A549 (cell line): ENCODE measurements around the gene RABGAP1. TPM values are rescaled to one million over a fixed set of nuclear protein-coding genes. Genes with fewer than 3 reads are reported as not detected.

Source experiments
- ATAC-seq, 2 experiments: fragments of 200-7000 bp in 1 of 2; fragments of >200 bp in 1 of 2; cut with Nextera tagmentation in 1 of 2; cut with Tn5 transposase in 1 of 2; 3 replicates each; pipeline versions ENCODE4 v1.8.0 to v1.9.1; 2018 to 2020; ENCODE audit warnings: mild to moderate bottlenecking in 1 of 2, moderate library complexity in 1 of 2
- CTCF ChIA-PET: fragments of 300-600 bp; sonication (Branson Sonifier 250); formaldehyde crosslinking; extraction: SDS; loops from one replicate; lab custom pipeline; 2021; ENCODE audit warnings: antibody characterized with exemption, inconsistent platforms; lab: Yijun Ruan, JAX
- POLR2A ChIA-PET: fragments of 350-600 bp; formaldehyde crosslinking; extraction: SDS; loops from one replicate; lab custom pipeline; 2021; ENCODE audit warnings: antibody characterized with exemption, inconsistent platforms; lab: Yijun Ruan, JAX
- DNase-seq, 2 experiments: peaks; one replicate each; pipeline versions ENCODE4 v3.0.0 to v3.0.0-alpha.2; 2011 to 2016; ENCODE audit warnings: low read depth in 1 of 2, low spot score in 1 of 2
- FAIRE-seq: peaks from 2 replicates; lab custom pipeline; 2011; peaks lifted over from hg19 to GRCh38; lab: Jason Lieb, UNC
- H3K27ac ChIP-seq, 2 experiments: fragments of >200 bp; sonication (Bioruptor Twin); formaldehyde crosslinking; 3 replicates each; pipeline ENCODE4 v1.5.1; 2016 to 2017
- H3K4me1 ChIP-seq: fragments of >200 bp; sonication (Bioruptor Twin); formaldehyde crosslinking; 3 replicates; pipeline ENCODE4 v1.6.1; 2016
- H3K4me2 ChIP-seq: fragments of >200 bp; sonication (Bioruptor Twin); formaldehyde crosslinking; 3 replicates; pipeline ENCODE4 v1.6.1; 2016
- H3K4me3 ChIP-seq: fragments of >200 bp; sonication (Bioruptor Twin); formaldehyde crosslinking; 3 replicates; pipeline ENCODE4 v1.5.1; 2016
- H3K9me3 ChIP-seq: fragments of >200 bp; sonication (Bioruptor Twin); formaldehyde crosslinking; 3 replicates; pipeline ENCODE4 v1.6.1; 2016
- BHLHE40 ChIP-seq: IDR thresholded peaks from 2 replicates; pipeline ENCODE4 v1.6.1; 2012; ENCODE audit warnings: low read depth, low read length, inconsistent platforms
- CBX2 ChIP-seq: fragments of 200-600 bp; sonication (generic); IDR thresholded peaks from 2 replicates; pipeline ENCODE4 v1.6.1; 2016; ENCODE audit warnings: low read depth, mild to moderate bottlenecking, borderline replicate concordance
- CBX8 ChIP-seq: fragments of 200-600 bp; sonication (generic); IDR thresholded peaks from 2 replicates; pipeline ENCODE4 v1.6.1; 2016
- CEBPB ChIP-seq, 2 experiments: fragments of >200 bp in 1 of 2; sonication (Bioruptor Twin) in 1 of 2; formaldehyde crosslinking in 1 of 2; IDR thresholded peaks; 2 replicates each; pipeline ENCODE4 v1.6.1; 2012 to 2016
- CHD2 ChIP-seq: fragments of 150-350 bp; IDR thresholded peaks from 2 replicates; pipeline ENCODE4 v1.6.1; 2014; ENCODE audit warnings: low read length; ENCODE audit not compliant: partially characterized antibody
- CHD4 ChIP-seq: fragments of 200-600 bp; sonication (generic); IDR thresholded peaks from 2 replicates; pipeline ENCODE4 v1.6.1; 2016; ENCODE audit warnings: antibody characterized with exemption, mild to moderate bottlenecking, borderline replicate concordance
- EP300 ChIP-seq, 2 experiments: fragments of >200 bp; sonication (Bioruptor Twin); formaldehyde crosslinking; IDR thresholded peaks; 2 replicates in 1 of 2; 3 replicates in 1 of 2; pipeline ENCODE4 v1.6.1; 2016 to 2017
- FOSB ChIP-seq: fragments of 250-450 bp; sonication (Bioruptor Pico); IDR thresholded peaks from 2 replicates; pipeline ENCODE4 v1.5.0; 2020; ENCODE audit warnings: mild to moderate bottlenecking, moderate library complexity
- FOXS1 ChIP-seq: fragments of 250-450 bp; sonication (Bioruptor Pico); IDR thresholded peaks from 2 replicates; pipeline ENCODE4 v1.5.0; 2020; ENCODE audit warnings: mild to moderate bottlenecking, moderate library complexity
- HOXB5 ChIP-seq: fragments of 250-450 bp; sonication (Bioruptor Pico); IDR thresholded peaks from 2 replicates; pipeline ENCODE4 v1.5.0; 2020; ENCODE audit warnings: mild to moderate bottlenecking, moderate library complexity
- NR3C1 ChIP-seq: fragments of >200 bp; sonication (Bioruptor Twin); formaldehyde crosslinking; IDR thresholded peaks from 3 replicates; pipeline ENCODE4 v1.6.1; 2017
- POLR2AphosphoS2 ChIP-seq: conservative IDR thresholded peaks from 2 replicates; pipeline ENCODE4 v1.6.1; 2012; ENCODE audit warnings: low read length, improper control_type of control experiment, inconsistent platforms
- RAD21 ChIP-seq, 2 experiments: fragments of >200 bp in 1 of 2; sonication (Bioruptor Twin) in 1 of 2; formaldehyde crosslinking in 1 of 2; IDR thresholded peaks in 1 of 2; conservative IDR thresholded peaks in 1 of 2; 2 replicates in 1 of 2; 3 replicates in 1 of 2; pipeline ENCODE4 v1.6.1; 2012 to 2018; ENCODE audit warnings: inconsistent platforms in 1 of 2
- RCOR1 ChIP-seq: fragments of 150-350 bp; IDR thresholded peaks from 2 replicates; pipeline ENCODE4 v1.6.1; 2014; ENCODE audit warnings: antibody characterized with exemption, low read length, low read depth
- SREBF2 ChIP-seq: fragments of 450-650 bp; IDR thresholded peaks from 2 replicates; pipeline ENCODE4 v1.6.1; 2014; ENCODE audit warnings: mild to moderate bottlenecking, moderate library complexity
- WGBS: methylation state at CpG from one replicate; pipeline ENCODE4 v1.1.6; 2017; ENCODE audit errors: missing lambda C conversion rate; 5-methylcytosine and 5-hydroxymethylcytosine counted together
- polyA plus RNA-seq, 4 experiments: library from polyadenylated mRNA; depleted of rRNA in 3 of 4; stranded (reverse); fragments of >200 nt; fragmentation: RNase III in 1 of 4; extraction: RNeasy Plus Mini Kit Qiagen cat#74134 plus additional on column Dnase treatment in 1 of 4; gene quantifications; 2 replicates in 3 of 4; 3 replicates in 1 of 4; pipeline ENCODE4 v1.2.3, GENCODE V29; 2011 to 2017
- TF ChIP-seq, protein P1 (sequence below): fragments of 250-450 bp; sonication (Bioruptor Pico); IDR thresholded peaks from 2 replicates; pipeline ENCODE4 v1.5.0; 2020; ENCODE audit warnings: low read depth, mild to moderate bottlenecking, moderate library complexity
- TF ChIP-seq, protein P2 (sequence below): fragments of >200 bp; sonication (Bioruptor Twin); formaldehyde crosslinking; IDR thresholded peaks from 3 replicates; pipeline ENCODE4 v1.6.1; 2016
- TF ChIP-seq, protein P3 (sequence below): IDR thresholded peaks from 2 replicates; pipeline ENCODE4 v1.6.1; 2012

Gene RABGAP1
- polyA plus RNA-seq, 2 of the 4 experiments (the other 2 are of a cell fraction), result 17.5 to 39.9 TPM

GRCh38 chr9:123064716-123065115 is 123.9 kb downstream of the RABGAP1 start:
- Histone ChIP-seq H3K4me2 (no peak overlapping the region), H3K4me3 (no peak overlapping the region), H3K4me1 (0 out of 3 replicates have a peak, but pooled peaks cover under 1% of the 10 kb centered on the region), H3K9me3 (no peaks in the 10 kb centered on the region), H3K27ac (no peak overlapping the region)
- 87% methylated on average over 2 of the region's 2 CpGs for WGBS
- ATAC-seq (no peak), DNase-seq (no peak), FAIRE-seq (no peak)
- ChIA-PET POLR2A (no interaction called here), CTCF (interaction anchor here (0.5 kb wide), 1 partner anchor 302 kb away, joined by 3 read pairs; no protein-coding TSS in a partner anchor)
- no peak for TF ChIP-seq NR3C1
- no peak for TF ChIP-seq POLR2AphosphoS2
- TF ChIP-seq CEBPB (IDR thresholded peaks at IDR 0.05), result no peak
- TF ChIP-seq CBX8, result no peak
- TF ChIP-seq BHLHE40, result no peak
- no peak for TF ChIP-seq CHD4
- no peak for TF ChIP-seq RAD21 (conservative IDR thresholded peaks at IDR 0.05 in 1 of 2, IDR thresholded peaks at IDR 0.05 in 1 of 2)

DNA sequence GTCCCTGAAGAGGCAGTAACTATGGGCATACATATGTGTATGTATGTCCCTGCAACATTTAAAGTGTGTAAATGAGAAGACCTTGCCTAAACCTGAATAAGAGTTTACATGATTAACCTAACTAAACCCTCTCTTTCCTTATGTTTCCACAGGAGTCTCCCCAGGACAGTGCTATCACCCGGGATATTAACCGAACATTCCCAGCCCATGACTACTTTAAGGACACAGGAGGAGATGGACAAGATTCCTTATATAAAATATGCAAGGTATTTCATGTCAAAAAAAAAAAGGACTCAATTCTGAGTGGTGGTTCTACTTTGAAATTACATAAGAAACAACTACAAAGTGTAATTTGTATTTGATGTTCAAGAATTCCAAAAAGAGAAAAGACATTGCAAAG is 124.4 kb downstream of the RABGAP1 start:
- ChIA-PET CTCF (interaction anchor here (1.4 kb wide), 1 partner anchor 285 kb away, joined by 3 read pairs; no protein-coding TSS in a partner anchor), POLR2A (no interaction called here)
- H3K27ac ChIP-seq, result no peak overlapping the region
- no peak overlapping the region for H3K4me2 ChIP-seq
- ATAC-seq (no peak), FAIRE-seq (no peak), DNase-seq (no peak)
- H3K9me3 ChIP-seq, result no peaks in the 10 kb centered on the region
- H3K4me1 ChIP-seq, result no peaks in the 10 kb centered on the region
- no peak overlapping the region for H3K4me3 ChIP-seq
- WGBS, result 85% methylated on average over 2 of the region's 2 CpGs
- TF ChIP-seq RCOR1 (no peak), BHLHE40 (no peak), NR3C1 (no peak), HOXB5 (CRISPR knock-in tag) (no peak), SREBF2 (no peak), FOSB (no peak), EP300 (IDR thresholded peaks at IDR 0.05) (no peak)

DNA sequence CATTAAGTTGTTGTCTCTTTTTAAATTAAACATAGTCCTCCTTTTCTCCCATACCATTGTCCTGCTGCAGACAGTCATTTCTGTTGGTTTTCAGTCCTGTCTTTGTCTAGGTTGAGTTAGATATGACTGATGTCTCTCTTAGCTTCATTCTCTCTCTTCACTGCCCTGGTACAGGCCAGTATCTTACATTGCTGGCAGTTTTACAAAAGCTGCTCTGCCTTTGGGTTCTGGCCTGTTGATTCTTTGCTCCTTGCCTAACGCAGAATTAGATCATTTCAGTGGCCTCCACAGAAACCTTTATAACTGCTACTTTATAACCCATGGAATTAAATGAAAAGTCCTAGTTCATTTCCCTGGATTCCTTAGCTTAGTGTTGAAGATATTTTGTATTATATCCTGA is 126.3 kb downstream of the RABGAP1 start:
- Histone ChIP-seq H3K4me3 (no peak overlapping the region), H3K4me1 (no peaks in the 10 kb centered on the region), H3K9me3 (no peaks in the 10 kb centered on the region), H3K4me2 (no peak overlapping the region), H3K27ac (no peak overlapping the region)
- FAIRE-seq (no peak), DNase-seq (no peak), ATAC-seq (no peak)
- ChIA-PET POLR2A (no interaction called here), CTCF (interaction anchor here (1.8 to 2.4 kb wide), 3 partner anchors 14 to 287 kb away, joined by 6 to 14 read pairs (median 8); no protein-coding TSS in a partner anchor)
- TF ChIP-seq, protein P1, sequence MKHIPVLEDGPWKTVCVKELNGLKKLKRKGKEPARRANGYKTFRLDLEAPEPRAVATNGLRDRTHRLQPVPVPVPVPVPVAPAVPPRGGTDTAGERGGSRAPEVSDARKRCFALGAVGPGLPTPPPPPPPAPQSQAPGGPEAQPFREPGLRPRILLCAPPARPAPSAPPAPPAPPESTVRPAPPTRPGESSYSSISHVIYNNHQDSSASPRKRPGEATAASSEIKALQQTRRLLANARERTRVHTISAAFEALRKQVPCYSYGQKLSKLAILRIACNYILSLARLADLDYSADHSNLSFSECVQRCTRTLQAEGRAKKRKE (CRISPR knock-in tag), result no peak
- TF ChIP-seq CBX8, result no peak
- TF ChIP-seq, protein P2, sequence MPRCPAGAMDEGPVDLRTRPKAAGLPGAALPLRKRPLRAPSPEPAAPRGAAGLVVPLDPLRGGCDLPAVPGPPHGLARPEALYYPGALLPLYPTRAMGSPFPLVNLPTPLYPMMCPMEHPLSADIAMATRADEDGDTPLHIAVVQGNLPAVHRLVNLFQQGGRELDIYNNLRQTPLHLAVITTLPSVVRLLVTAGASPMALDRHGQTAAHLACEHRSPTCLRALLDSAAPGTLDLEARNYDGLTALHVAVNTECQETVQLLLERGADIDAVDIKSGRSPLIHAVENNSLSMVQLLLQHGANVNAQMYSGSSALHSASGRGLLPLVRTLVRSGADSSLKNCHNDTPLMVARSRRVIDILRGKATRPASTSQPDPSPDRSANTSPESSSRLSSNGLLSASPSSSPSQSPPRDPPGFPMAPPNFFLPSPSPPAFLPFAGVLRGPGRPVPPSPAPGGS, result no peak
- TF ChIP-seq, protein P3, sequence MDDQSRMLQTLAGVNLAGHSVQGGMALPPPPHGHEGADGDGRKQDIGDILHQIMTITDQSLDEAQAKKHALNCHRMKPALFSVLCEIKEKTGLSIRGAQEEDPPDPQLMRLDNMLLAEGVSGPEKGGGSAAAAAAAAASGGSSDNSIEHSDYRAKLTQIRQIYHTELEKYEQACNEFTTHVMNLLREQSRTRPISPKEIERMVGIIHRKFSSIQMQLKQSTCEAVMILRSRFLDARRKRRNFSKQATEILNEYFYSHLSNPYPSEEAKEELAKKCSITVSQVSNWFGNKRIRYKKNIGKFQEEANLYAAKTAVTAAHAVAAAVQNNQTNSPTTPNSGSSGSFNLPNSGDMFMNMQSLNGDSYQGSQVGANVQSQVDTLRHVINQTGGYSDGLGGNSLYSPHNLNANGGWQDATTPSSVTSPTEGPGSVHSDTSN, result no peak
- no peak for TF ChIP-seq BHLHE40
- no peak for TF ChIP-seq CHD2
- TF ChIP-seq CBX2, result no peak
- no peak for TF ChIP-seq RCOR1
- no peak for TF ChIP-seq EP300 (IDR thresholded peaks at IDR 0.05)
- TF ChIP-seq FOXS1 (CRISPR knock-in tag), result no peak
- 91% methylated on average over 1 of the region's 1 CpG for WGBS
